ENCODE results near the gene ARTN.

The ARTN gene

GRCh38 chr1:43904660-43905551 lies 28.7 kb upstream of the ARTN start:
- no peak for TF ChIP-seq EZH2 (IDR thresholded peaks at IDR 0.05; ENCODE audit: borderline replicate concordance, low read length)
- no peak for TF ChIP-seq CTCF (IDR thresholded peaks at IDR 0.05; ENCODE audit: low read length)
- H3K9me2 ChIP-seq (ENCODE audit: low read depth, low read length) = no peaks in the 10 kb centered on the region
- H3K27ac ChIP-seq (ENCODE audit: low read depth, low read length, poor library complexity, severe bottlenecking) = no peak overlapping the region
- H3K9me3 ChIP-seq (ENCODE audit: low read length) = no peaks in the 10 kb centered on the region
- H3K9ac ChIP-seq (ENCODE audit: low read length) = no peak overlapping the region
- no peaks in the 10 kb centered on the region for H3F3A ChIP-seq (ENCODE audit: insufficient read depth, low read length)
- no peak overlapping the region for H3K4me2 ChIP-seq (ENCODE audit: low read length)
- H4K20me1 ChIP-seq (ENCODE audit: insufficient read depth, low read length) = no peaks in the 10 kb centered on the region
- no peaks in the 10 kb centered on the region for H3K4me1 ChIP-seq (ENCODE audit: insufficient read depth, low read length, severe bottlenecking)
- no peaks in the 10 kb centered on the region for H3K27me3 ChIP-seq (ENCODE audit: insufficient read depth, low read length)
- no peak overlapping the region for H3K4me3 ChIP-seq (ENCODE audit: low read depth, low read length, poor library complexity, severe bottlenecking)
- H3K79me2 ChIP-seq (ENCODE audit: insufficient read depth, low read length) = no peaks in the 10 kb centered on the region
- H3K36me3 ChIP-seq (ENCODE audit: insufficient read depth, low read length) = no peaks in the 10 kb centered on the region
- no peak overlapping the region for H2AFZ ChIP-seq (ENCODE audit: low read length)

- Histone ChIP-seq H3K79me2 (ENCODE audit: insufficient read depth, low read length) (no peaks in the 10 kb centered on the region), H3K4me3 (ENCODE audit: low read depth, low read length, poor library complexity, severe bottlenecking) (no peak overlapping the region), H3K36me3 (ENCODE audit: insufficient read depth, low read length) (no peaks in the 10 kb centered on the region), H3K9me2 (ENCODE audit: low read depth, low read length) (no peaks in the 10 kb centered on the region), H3K9ac (ENCODE audit: low read length) (no peak overlapping the region), H3F3A (ENCODE audit: insufficient read depth, low read length) (no peaks in the 10 kb centered on the region), H2AFZ (ENCODE audit: low read length) (no peak overlapping the region), H3K4me2 (ENCODE audit: low read length) (no peak overlapping the region), H3K9me3 (ENCODE audit: low read length) (no peaks in the 10 kb centered on the region), H3K27me3 (ENCODE audit: insufficient read depth, low read length) (no peaks in the 10 kb centered on the region), H4K20me1 (ENCODE audit: insufficient read depth, low read length) (no peaks in the 10 kb centered on the region), H3K4me1 (ENCODE audit: insufficient read depth, low read length, severe bottlenecking) (no peaks in the 10 kb centered on the region), H3K27ac (ENCODE audit: low read depth, low read length, poor library complexity, severe bottlenecking) (no peak overlapping the region)
- TF ChIP-seq CTCF (IDR thresholded peaks at IDR 0.05; ENCODE audit: low read length) (no peak), EZH2 (IDR thresholded peaks at IDR 0.05; ENCODE audit: borderline replicate concordance, low read length) (no peak)
These were observed 25.4 kb upstream of the ARTN start for GRCh38 chr1:43908226-43908625.

GRCh38 chr1:43908858-43909257 lies 24.7 kb upstream of the ARTN start:
- Histone ChIP-seq H3K79me2 (ENCODE audit: insufficient read depth, low read length) (no peaks in the 10 kb centered on the region), H3K4me2 (ENCODE audit: low read length) (no peak overlapping the region), H3K9me2 (ENCODE audit: low read depth, low read length) (no peaks in the 10 kb centered on the region), H3K27me3 (ENCODE audit: insufficient read depth, low read length) (no peaks in the 10 kb centered on the region), H3K4me3 (ENCODE audit: low read depth, low read length, poor library complexity, severe bottlenecking) (no peak overlapping the region), H2AFZ (ENCODE audit: low read length) (no peak overlapping the region), H3K27ac (ENCODE audit: low read depth, low read length, poor library complexity, severe bottlenecking) (no peak overlapping the region), H3K9ac (ENCODE audit: low read length) (no peak overlapping the region), H4K20me1 (ENCODE audit: insufficient read depth, low read length) (no peaks in the 10 kb centered on the region), H3K36me3 (ENCODE audit: insufficient read depth, low read length) (no peaks in the 10 kb centered on the region), H3K9me3 (ENCODE audit: low read length) (no peaks in the 10 kb centered on the region), H3F3A (ENCODE audit: insufficient read depth, low read length) (no peaks in the 10 kb centered on the region), H3K4me1 (ENCODE audit: insufficient read depth, low read length, severe bottlenecking) (no peaks in the 10 kb centered on the region)
- no peak for TF ChIP-seq EZH2 (IDR thresholded peaks at IDR 0.05; ENCODE audit: borderline replicate concordance, low read length)
- peak; percentile 28; the same call in 1 of the 2 replicates for TF ChIP-seq CTCF (IDR thresholded peaks at IDR 0.05; ENCODE audit: low read length)
